Smooth muscle cell (in vitro differentiated cells): ENCODE measurements around the gene SLC26A5. TPM values are rescaled to one million over a fixed set of nuclear protein-coding genes. Genes with fewer than 3 reads are reported as not detected.

ENCODE experiments used
- DNase-seq: peaks from one replicate; lab custom pipeline; 2025; ENCODE audit not compliant: unreplicated experiment; lab: John Stamatoyannopoulos, UW
- H2AFZ ChIP-seq: fragments of 200-600 bp; sonication (generic); 2 replicates; pipeline ENCODE4 v1.6.0; 2016; ENCODE audit warnings: antibody characterized with exemption, low read depth, mild to moderate bottlenecking
- H3F3A ChIP-seq: fragments of 200-600 bp; sonication (generic); 2 replicates; pipeline ENCODE4 v1.6.0; 2017; ENCODE audit warnings: antibody characterized with exemption, low read depth
- H3K27ac ChIP-seq: fragments of 200-600 bp; sonication (generic); 2 replicates; pipeline ENCODE4 v1.5.1; 2016; ENCODE audit warnings: low read depth, mild to moderate bottlenecking
- H3K27me3 ChIP-seq: fragments of 200-600 bp; sonication (generic); 2 replicates; pipeline ENCODE4 v1.6.1; 2016; ENCODE audit warnings: low read depth, mild to moderate bottlenecking
- H3K36me3 ChIP-seq: fragments of 200-600 bp; sonication (generic); 2 replicates; pipeline ENCODE4 v1.5.1; 2016; ENCODE audit warnings: low read depth
- H3K4me1 ChIP-seq: fragments of 200-600 bp; sonication (generic); 2 replicates; pipeline ENCODE4 v1.5.1; 2016; ENCODE audit warnings: low read depth
- H3K4me2 ChIP-seq: fragments of 200-600 bp; sonication (generic); 2 replicates; pipeline ENCODE4 v1.6.0; 2016; ENCODE audit warnings: mild to moderate bottlenecking
- H3K4me3 ChIP-seq: fragments of 200-600 bp; sonication (generic); 2 replicates; pipeline ENCODE4 v1.5.1; 2016; ENCODE audit warnings: mild to moderate bottlenecking
- H3K79me2 ChIP-seq: fragments of 200-600 bp; sonication (generic); 2 replicates; pipeline ENCODE4 v1.6.0; 2016; ENCODE audit warnings: low read depth, mild to moderate bottlenecking
- H3K9ac ChIP-seq: fragments of 200-600 bp; sonication (generic); 2 replicates; pipeline ENCODE4 v1.6.0; 2016; ENCODE audit warnings: low read depth
- H3K9me3 ChIP-seq: fragments of 200-600 bp; sonication (generic); replicated peaks from 2 replicates; pipeline ENCODE4 v1.5.1; 2016; ENCODE audit warnings: low read depth
- H4K20me1 ChIP-seq: fragments of 200-600 bp; sonication (generic); 2 replicates; pipeline ENCODE4 v1.6.0; 2016; ENCODE audit warnings: low read depth
- WGBS: methylation state at CpG from one replicate; pipeline ENCODE4 v1.1.7; 2016; ENCODE audit warnings: low lambda C conversion rate; 5-methylcytosine and 5-hydroxymethylcytosine counted together
- polyA plus RNA-seq: library from polyadenylated mRNA; unstranded; fragments of >200 nt; fragmentation: Nextera tagmentation; extraction: Ambion mirVana; gene quantifications from 2 replicates; pipeline ENCODE4 v1.2.1, GENCODE V29; 2016
- total RNA-seq: library from RNA; depleted of rRNA; stranded (reverse); fragments of >200 nt; gene quantifications from 2 replicates; pipeline ENCODE4 v1.2.3, GENCODE V29; 2014
- TF ChIP-seq, protein P1 (sequence below): fragments of 200-600 bp; sonication (generic); IDR thresholded peaks from 2 replicates; pipeline ENCODE4 v1.5.1; 2017; ENCODE audit warnings: borderline replicate concordance, mild to moderate bottlenecking, antibody characterized with exemption; ENCODE audit not compliant: insufficient read depth, poor library complexity, severe bottlenecking

The SLC26A5 gene
- total and polyA plus RNA-seq, 2 experiments from 2014 or later, result not detected

DNA sequence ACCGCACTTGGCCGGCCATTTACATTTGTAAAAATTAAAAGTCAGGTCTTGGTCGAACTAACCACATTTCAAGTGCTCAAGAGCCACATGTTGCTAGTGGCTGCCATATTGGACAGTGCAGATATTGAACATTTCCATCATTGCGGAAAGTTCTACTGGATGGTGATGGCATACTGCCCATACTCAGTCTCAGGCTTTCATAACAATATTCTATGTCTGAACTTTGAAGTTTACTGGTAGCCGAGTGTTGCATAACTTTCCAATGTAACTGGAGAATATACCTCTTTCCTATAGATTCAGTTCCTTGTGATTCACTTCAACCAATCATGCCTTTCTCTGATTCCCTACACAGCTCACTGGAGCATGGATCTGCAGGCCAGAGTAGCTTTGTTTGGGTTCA is 54.9 kb downstream of the SLC26A5 start:
- Histone ChIP-seq H3K27ac (no peak overlapping the region), H3F3A (no peaks in the 10 kb centered on the region), H3K27me3 (peaks cover 6% of the 10 kb centered on the region), H3K4me1 (no peaks in the 10 kb centered on the region), H4K20me1 (no peaks in the 10 kb centered on the region), H3K79me2 (no peaks in the 10 kb centered on the region), H2AFZ (no peak overlapping the region), H3K36me3 (no peaks in the 10 kb centered on the region), H3K4me3 (no peak overlapping the region), H3K9me3 (no peaks in the 10 kb centered on the region), H3K4me2 (no peak overlapping the region), H3K9ac (no peak overlapping the region)
- WGBS, result 92% methylated on average over 5 of the region's 5 CpGs
- TF ChIP-seq, protein P1, sequence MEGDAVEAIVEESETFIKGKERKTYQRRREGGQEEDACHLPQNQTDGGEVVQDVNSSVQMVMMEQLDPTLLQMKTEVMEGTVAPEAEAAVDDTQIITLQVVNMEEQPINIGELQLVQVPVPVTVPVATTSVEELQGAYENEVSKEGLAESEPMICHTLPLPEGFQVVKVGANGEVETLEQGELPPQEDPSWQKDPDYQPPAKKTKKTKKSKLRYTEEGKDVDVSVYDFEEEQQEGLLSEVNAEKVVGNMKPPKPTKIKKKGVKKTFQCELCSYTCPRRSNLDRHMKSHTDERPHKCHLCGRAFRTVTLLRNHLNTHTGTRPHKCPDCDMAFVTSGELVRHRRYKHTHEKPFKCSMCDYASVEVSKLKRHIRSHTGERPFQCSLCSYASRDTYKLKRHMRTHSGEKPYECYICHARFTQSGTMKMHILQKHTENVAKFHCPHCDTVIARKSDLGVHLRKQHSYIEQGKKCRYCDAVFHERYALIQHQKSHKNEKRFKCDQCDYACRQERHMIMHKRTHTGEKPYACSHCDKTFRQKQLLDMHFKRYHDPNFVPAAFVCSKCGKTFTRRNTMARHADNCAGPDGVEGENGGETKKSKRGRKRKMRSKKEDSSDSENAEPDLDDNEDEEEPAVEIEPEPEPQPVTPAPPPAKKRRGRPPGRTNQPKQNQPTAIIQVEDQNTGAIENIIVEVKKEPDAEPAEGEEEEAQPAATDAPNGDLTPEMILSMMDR, result no peak
- no peak for DNase-seq

DNA sequence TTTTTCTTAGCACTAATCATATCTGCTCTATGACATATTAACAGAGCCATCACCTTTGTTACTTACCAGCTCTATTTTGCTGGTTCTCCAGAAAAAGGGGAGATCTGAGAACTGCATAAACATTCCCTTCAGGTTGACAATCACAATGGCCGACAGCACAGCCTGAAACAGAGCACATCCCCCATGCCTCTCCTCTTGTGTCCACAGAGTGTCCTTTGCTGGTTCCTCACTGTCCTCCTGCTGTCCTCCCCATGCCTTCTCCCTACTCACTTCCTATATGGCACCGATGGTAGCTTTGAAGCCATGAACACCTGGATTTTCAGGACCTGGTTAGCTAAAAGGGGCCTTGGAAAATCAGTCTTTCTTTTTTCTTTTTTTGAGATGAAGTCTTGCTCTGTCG is 56.7 kb downstream of the SLC26A5 start:
- WGBS, result 95% methylated on average over 3 of the region's 3 CpGs
- no peak overlapping the region for H3K27ac ChIP-seq

DNA sequence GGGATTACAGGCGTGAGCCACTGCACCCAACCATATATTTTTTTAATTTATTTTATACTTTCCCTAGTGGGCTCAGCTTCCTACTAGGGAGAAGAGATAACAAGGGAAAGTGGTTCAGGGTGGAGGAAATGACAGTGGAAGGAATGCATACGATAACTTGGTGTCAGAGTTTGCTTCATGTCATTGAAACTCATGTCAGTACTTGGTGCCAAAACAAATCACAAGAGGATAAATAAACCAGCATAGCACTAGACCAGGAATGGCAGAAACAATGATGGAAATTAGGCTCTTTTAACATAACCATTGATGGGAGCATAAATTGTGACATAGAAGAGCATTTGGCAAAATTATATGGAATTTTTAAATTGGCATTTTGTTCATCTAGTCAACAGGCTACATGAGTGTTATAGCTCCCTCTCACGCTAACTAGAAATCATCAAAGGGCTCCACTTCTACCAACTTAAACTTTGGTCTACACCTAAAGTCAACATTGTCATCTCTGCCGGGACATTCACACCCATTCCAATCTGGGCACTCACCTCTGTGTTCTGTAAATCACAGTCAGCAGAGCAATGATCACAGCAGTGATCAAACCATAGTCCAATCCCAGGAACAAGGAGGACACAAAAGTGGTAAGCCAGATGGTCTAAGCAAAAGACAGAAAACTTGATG is 57.4 kb downstream of the SLC26A5 start:
- DNase-seq, result no peak
- Histone ChIP-seq H3K79me2 (no peaks in the 10 kb centered on the region), H3K27ac (no peak overlapping the region), H3K4me1 (no peaks in the 10 kb centered on the region), H3K9ac (no peak overlapping the region), H3K4me3 (no peak overlapping the region), H3K9me3 (no peaks in the 10 kb centered on the region), H3K36me3 (no peaks in the 10 kb centered on the region), H3K27me3 (peaks cover 6% of the 10 kb centered on the region), H2AFZ (no peak overlapping the region), H3K4me2 (no peak overlapping the region), H3F3A (no peaks in the 10 kb centered on the region), H4K20me1 (no peaks in the 10 kb centered on the region)
- 93% methylated on average over 4 of the region's 4 CpGs for WGBS
- TF ChIP-seq, protein P1, result no peak

More for the DNA sequence above, 56.7 kb downstream of the SLC26A5 start:
- peaks cover 6% of the 10 kb centered on the region for H3K27me3 ChIP-seq
- no peak overlapping the region for H2AFZ ChIP-seq
- H3K79me2 ChIP-seq, result no peaks in the 10 kb centered on the region
- no peak overlapping the region for H3K4me3 ChIP-seq
- no peaks in the 10 kb centered on the region for H3K36me3 ChIP-seq
- no peaks in the 10 kb centered on the region for H3K9me3 ChIP-seq
- H3K4me2 ChIP-seq, result no peak overlapping the region
- TF ChIP-seq, protein P1, result no peak
- H3F3A ChIP-seq, result no peaks in the 10 kb centered on the region
- no peaks in the 10 kb centered on the region for H4K20me1 ChIP-seq
- no peak overlapping the region for H3K9ac ChIP-seq
- no peaks in the 10 kb centered on the region for H3K4me1 ChIP-seq
- DNase-seq, result no peak

DNA sequence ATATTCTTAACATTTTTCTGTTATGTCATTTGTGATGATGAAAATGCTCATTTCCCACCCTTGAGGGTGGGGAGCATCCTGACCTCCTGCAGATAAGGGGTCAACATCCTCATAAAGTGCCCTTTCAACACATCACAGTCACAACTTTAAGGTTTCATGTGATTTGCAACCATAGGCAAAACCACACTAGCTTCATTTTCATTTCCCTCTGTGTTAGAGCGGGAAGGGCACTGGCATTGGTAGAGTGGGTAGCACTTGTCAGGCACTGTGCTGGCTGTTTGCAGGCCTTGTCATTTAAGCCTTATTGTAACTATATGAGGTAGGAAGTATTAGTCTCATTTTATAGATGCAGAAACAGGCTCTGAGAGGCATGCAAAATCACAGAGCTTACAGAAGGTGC is 58.8 kb downstream of the SLC26A5 start:
- Histone ChIP-seq H3K27me3 (peaks cover 6% of the 10 kb centered on the region), H3K4me1 (no peaks in the 10 kb centered on the region), H3K4me3 (no peak overlapping the region), H4K20me1 (no peaks in the 10 kb centered on the region), H2AFZ (no peak overlapping the region), H3K27ac (no peak overlapping the region), H3K79me2 (no peaks in the 10 kb centered on the region), H3K9me3 (no peaks in the 10 kb centered on the region), H3K9ac (no peak overlapping the region), H3F3A (no peaks in the 10 kb centered on the region), H3K4me2 (no peak overlapping the region), H3K36me3 (no peaks in the 10 kb centered on the region)
- no peak for DNase-seq
- TF ChIP-seq, protein P1, result no peak
- 97% methylated on average over 1 of the region's 1 CpG for WGBS
